ENCODE data around the gene RBPJ.

DNA sequence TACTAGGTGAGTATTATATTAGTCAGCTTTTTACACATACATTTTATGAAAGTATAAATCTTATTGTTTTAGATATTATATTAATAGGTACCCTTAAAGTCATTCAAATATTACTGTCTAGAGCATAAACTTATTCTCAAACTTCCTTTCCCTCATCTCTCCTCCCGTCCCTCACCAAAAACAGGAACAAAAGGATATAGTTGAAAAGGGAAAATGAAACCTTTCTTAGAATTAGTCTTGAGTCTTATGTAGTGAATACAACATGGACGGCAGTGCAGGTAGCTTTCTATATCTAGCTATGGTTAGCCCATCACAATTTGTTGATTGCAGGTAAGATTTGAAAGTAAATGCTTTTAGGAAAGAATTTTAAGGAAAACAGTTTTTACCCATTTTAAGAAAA is 65.6 kb downstream of the RBPJ start:
- TF ChIP-seq CTCF (IDR thresholded peaks at IDR 0.05) (no peak), POLR2AphosphoS5 (IDR thresholded peaks at IDR 0.05; ENCODE audit: low read depth, low read length) (no peak)

Data from Panc1 (cell line).